ENCODE results near the gene KRTAP10-3. TPM values are rescaled to one million over a fixed set of nuclear protein-coding genes. Genes with fewer than 3 reads are reported as not detected.

Gene KRTAP10-3
- total and polyA plus RNA-seq, 2 donors (not counting 1 experiment from before 2014, with no cell fraction given) = not detected

- Histone ChIP-seq H3K4me2 (ENCODE audit: extremely low read depth, insufficient read depth, low read length) (no peak overlapping the region), H3K9ac (ENCODE audit: insufficient read depth, low read length) (no peak overlapping the region), H2AFZ (ENCODE audit: low read length) (no peak overlapping the region), H3K4me1 (ENCODE audit: control insufficient read depth, extremely low read depth, insufficient read depth, low read length) (no peaks in the 10 kb centered on the region), H3K4me3 (replicated peaks in 1 of 4; ENCODE audit: control extremely low read depth in 1 of 4, insufficient read depth in 1 of 4, low read depth in 3 of 4, low read length in 4 of 4) (no peak overlapping the region), H3K27ac (ENCODE audit: insufficient read depth, low read length) (no peak overlapping the region), H3K79me2 (ENCODE audit: control insufficient read depth, insufficient read depth, low read length) (no peaks in the 10 kb centered on the region), H4K20me1 (ENCODE audit: control insufficient read depth, extremely low read depth, insufficient read depth, low read length) (no peaks in the 10 kb centered on the region), H3K27me3 (ENCODE audit: control insufficient read depth, insufficient read depth, low read length) (no peaks in the 10 kb centered on the region), H3K36me3 (ENCODE audit: control insufficient read depth, insufficient read depth, low read length) (no peaks in the 10 kb centered on the region), H3K9me3 (ENCODE audit: control insufficient read depth, insufficient read depth, low read depth, low read length) (no peaks in the 10 kb centered on the region)
- DNase-seq (ENCODE audit: low read depth in 2 of 2) = no peak
- TF ChIP-seq EZH2 (IDR thresholded peaks at IDR 0.05; ENCODE audit: low read length, missing control alignments) = no peak
- TF ChIP-seq CTCF (conservative IDR thresholded peaks at IDR 0.05 in 1 of 2, IDR thresholded peaks at IDR 0.05 in 1 of 2; ENCODE audit: low read depth in 1 of 2, low read length in 2 of 2) = no peak
Measured at GRCh38 chr21:44508426-44508710, 50.2 kb downstream of the KRTAP10-3 start.

Other genes starting within 250 kb of the KRTAP10-3 start
- 6.9 and 7.1 TPM in 2 replicates for gene CFAP410, start 219.4 kb downstream of the KRTAP10-3 start, total RNA-seq
- 2.3 and 4.9 TPM in 2 replicates for gene CFAP410, start 219.4 kb downstream of the KRTAP10-3 start, polyA plus RNA-seq
- not detected in 2 replicates for gene TRPM2, start 205.2 kb downstream of the KRTAP10-3 start, total RNA-seq
- gene TRPM2, start 205.2 kb downstream of the KRTAP10-3 start, polyA plus RNA-seq = not detected in 2 replicates
- gene LRRC3, start 103.3 kb downstream of the KRTAP10-3 start, total RNA-seq = 0.26 and 0.50 TPM in 2 replicates
- 0.43 and 0.52 TPM in 2 replicates for gene LRRC3, start 103.3 kb downstream of the KRTAP10-3 start, polyA plus RNA-seq
- gene KRTAP10-1, start 18.6 kb downstream of the KRTAP10-3 start, total RNA-seq = not detected in 2 replicates
- not detected in 2 replicates for gene KRTAP10-1, start 18.6 kb downstream of the KRTAP10-3 start, polyA plus RNA-seq
- gene KRTAP10-2, start 7.3 kb downstream of the KRTAP10-3 start, total RNA-seq = not detected in 2 replicates
- not detected in 2 replicates for gene KRTAP10-2, start 7.3 kb downstream of the KRTAP10-3 start, polyA plus RNA-seq
- not detected in 2 replicates for gene KRTAP10-4, start 14.9 kb upstream of the KRTAP10-3 start, total RNA-seq
- gene KRTAP10-4, start 14.9 kb upstream of the KRTAP10-3 start, polyA plus RNA-seq = not detected in 2 replicates
- not detected in 2 replicates for gene KRTAP10-5, start 21.8 kb upstream of the KRTAP10-3 start, total RNA-seq
- not detected in 2 replicates for gene KRTAP10-5, start 21.8 kb upstream of the KRTAP10-3 start, polyA plus RNA-seq
- gene KRTAP10-6, start 33.7 kb upstream of the KRTAP10-3 start, total RNA-seq = not detected in 2 replicates
- not detected in 2 replicates for gene KRTAP10-6, start 33.7 kb upstream of the KRTAP10-3 start, polyA plus RNA-seq
- gene KRTAP10-7, start 41.8 kb upstream of the KRTAP10-3 start, total RNA-seq = not detected in 2 replicates
- gene KRTAP10-7, start 41.8 kb upstream of the KRTAP10-3 start, polyA plus RNA-seq = not detected in 2 replicates
- not detected in 2 replicates for gene KRTAP10-8, start 53.3 kb upstream of the KRTAP10-3 start, total RNA-seq
- gene KRTAP10-8, start 53.3 kb upstream of the KRTAP10-3 start, polyA plus RNA-seq = not detected in 2 replicates
- not detected in 2 replicates for gene KRTAP10-9, start 68.3 kb upstream of the KRTAP10-3 start, total RNA-seq
- gene KRTAP10-9, start 68.3 kb upstream of the KRTAP10-3 start, polyA plus RNA-seq = not detected in 2 replicates
- not detected in 2 replicates for gene KRTAP10-10, start 78.6 kb upstream of the KRTAP10-3 start, total RNA-seq
- gene KRTAP10-10, start 78.6 kb upstream of the KRTAP10-3 start, polyA plus RNA-seq = not detected in 2 replicates
- gene KRTAP10-11, start 87.6 kb upstream of the KRTAP10-3 start, total RNA-seq = not detected in 2 replicates
- gene KRTAP10-11, start 87.6 kb upstream of the KRTAP10-3 start, polyA plus RNA-seq = not detected in 2 replicates
- gene KRTAP12-4, start 95.9 kb upstream of the KRTAP10-3 start, total RNA-seq = not detected in 2 replicates
- not detected in 2 replicates for gene KRTAP12-4, start 95.9 kb upstream of the KRTAP10-3 start, polyA plus RNA-seq
- not detected in 2 replicates for gene KRTAP12-3, start 99.1 kb upstream of the KRTAP10-3 start, total RNA-seq
- not detected in 2 replicates for gene KRTAP12-3, start 99.1 kb upstream of the KRTAP10-3 start, polyA plus RNA-seq
- gene KRTAP12-2, start 108.1 kb upstream of the KRTAP10-3 start, total RNA-seq = not detected in 2 replicates
- not detected in 2 replicates for gene KRTAP12-2, start 108.1 kb upstream of the KRTAP10-3 start, polyA plus RNA-seq
- not detected in 2 replicates for gene KRTAP12-1, start 123.4 kb upstream of the KRTAP10-3 start, total RNA-seq
- gene KRTAP12-1, start 123.4 kb upstream of the KRTAP10-3 start, polyA plus RNA-seq = not detected in 2 replicates
- gene KRTAP10-12, start 138.4 kb upstream of the KRTAP10-3 start, total RNA-seq = not detected in 2 replicates
- not detected in 2 replicates for gene KRTAP10-12, start 138.4 kb upstream of the KRTAP10-3 start, polyA plus RNA-seq
- not detected in 2 replicates for gene TSPEAR, start 152.8 kb upstream of the KRTAP10-3 start, total RNA-seq
- gene TSPEAR, start 152.8 kb upstream of the KRTAP10-3 start, polyA plus RNA-seq = not detected in 2 replicates
- gene UBE2G2, start 243.0 kb upstream of the KRTAP10-3 start, total RNA-seq = 61.9 and 74.2 TPM in 2 replicates
- gene UBE2G2, start 243.0 kb upstream of the KRTAP10-3 start, polyA plus RNA-seq = 49.7 and 63.6 TPM in 2 replicates